ENCODE results near the gene SLC25A21.

SLC25A21 gene

DNA sequence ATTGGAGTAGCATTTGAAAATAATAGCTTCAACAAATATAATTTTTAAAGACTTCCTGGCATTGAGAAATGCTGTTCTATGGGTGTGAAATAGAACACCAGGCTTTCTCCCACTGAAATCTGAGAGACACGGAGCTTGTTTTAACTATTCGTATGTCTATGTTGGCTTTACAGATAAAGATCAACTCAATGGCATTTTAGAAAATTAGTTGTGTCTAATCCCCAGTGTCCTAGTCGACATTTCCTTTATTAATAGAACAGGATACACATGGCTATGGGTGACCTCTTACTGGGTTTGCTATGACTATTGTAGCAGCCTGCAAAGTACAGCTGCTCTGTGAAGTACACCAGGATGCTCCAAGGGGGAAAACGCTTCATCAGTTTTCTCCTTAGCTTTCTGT, 159.3 kb downstream of the SLC25A21 start:
- DNase-seq (ENCODE audit: low read depth), result no peak
- no peak overlapping the region for H3K4me3 ChIP-seq (ENCODE audit: low read depth, low read length)
- TF ChIP-seq, protein P1, sequence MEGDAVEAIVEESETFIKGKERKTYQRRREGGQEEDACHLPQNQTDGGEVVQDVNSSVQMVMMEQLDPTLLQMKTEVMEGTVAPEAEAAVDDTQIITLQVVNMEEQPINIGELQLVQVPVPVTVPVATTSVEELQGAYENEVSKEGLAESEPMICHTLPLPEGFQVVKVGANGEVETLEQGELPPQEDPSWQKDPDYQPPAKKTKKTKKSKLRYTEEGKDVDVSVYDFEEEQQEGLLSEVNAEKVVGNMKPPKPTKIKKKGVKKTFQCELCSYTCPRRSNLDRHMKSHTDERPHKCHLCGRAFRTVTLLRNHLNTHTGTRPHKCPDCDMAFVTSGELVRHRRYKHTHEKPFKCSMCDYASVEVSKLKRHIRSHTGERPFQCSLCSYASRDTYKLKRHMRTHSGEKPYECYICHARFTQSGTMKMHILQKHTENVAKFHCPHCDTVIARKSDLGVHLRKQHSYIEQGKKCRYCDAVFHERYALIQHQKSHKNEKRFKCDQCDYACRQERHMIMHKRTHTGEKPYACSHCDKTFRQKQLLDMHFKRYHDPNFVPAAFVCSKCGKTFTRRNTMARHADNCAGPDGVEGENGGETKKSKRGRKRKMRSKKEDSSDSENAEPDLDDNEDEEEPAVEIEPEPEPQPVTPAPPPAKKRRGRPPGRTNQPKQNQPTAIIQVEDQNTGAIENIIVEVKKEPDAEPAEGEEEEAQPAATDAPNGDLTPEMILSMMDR (IDR thresholded peaks at IDR 0.05; ENCODE audit: low read depth, low read length, missing control alignments), result no peak

DNA sequence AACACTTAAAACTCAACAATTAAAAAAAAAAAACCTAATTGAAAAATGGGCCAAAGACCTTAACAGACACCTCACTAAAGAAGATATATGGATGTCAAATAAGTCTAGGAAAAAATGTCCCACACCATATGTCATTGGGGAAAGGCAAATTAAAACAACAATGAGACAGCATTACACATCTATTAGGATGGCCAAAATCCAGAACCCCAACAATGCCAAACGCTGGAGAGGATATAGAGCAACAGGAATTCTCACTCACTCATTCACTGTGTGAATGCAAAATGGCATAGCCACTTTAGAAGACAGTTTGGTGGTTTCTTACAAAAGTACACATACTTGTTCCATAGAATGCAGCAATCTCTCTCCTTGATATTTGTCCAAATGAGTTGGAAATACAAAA, 173.7 kb downstream of the SLC25A21 start:
- TF ChIP-seq, protein P1 (IDR thresholded peaks at IDR 0.05; ENCODE audit: low read depth, low read length, missing control alignments), result no peak
- no peak for DNase-seq (ENCODE audit: low read depth)
- no peak overlapping the region for H3K4me3 ChIP-seq (ENCODE audit: low read depth, low read length)

DNA sequence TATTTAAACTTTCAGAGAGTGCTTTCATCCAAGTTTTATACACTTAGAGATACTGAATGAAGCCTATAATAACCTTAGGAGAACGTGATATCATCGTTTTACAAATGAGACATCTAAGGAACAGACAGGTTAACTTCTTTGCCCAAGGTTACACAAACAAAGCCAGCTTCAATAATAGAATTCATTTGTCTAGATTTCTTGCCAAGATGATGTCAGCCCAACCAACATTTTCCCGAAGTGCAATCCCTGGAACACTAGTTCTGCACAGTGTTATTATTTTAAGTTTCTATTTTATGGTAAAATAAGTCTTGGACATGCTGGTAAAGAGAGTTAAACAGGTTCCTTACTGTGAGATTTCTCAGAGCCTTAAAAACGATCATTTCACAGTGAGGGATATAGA, 174.6 kb downstream of the SLC25A21 start:
- no peak overlapping the region for H3K4me3 ChIP-seq (ENCODE audit: low read depth, low read length)
- TF ChIP-seq, protein P1 (IDR thresholded peaks at IDR 0.05; ENCODE audit: low read depth, low read length, missing control alignments), result no peak
- no peak for DNase-seq (ENCODE audit: low read depth)

DNA sequence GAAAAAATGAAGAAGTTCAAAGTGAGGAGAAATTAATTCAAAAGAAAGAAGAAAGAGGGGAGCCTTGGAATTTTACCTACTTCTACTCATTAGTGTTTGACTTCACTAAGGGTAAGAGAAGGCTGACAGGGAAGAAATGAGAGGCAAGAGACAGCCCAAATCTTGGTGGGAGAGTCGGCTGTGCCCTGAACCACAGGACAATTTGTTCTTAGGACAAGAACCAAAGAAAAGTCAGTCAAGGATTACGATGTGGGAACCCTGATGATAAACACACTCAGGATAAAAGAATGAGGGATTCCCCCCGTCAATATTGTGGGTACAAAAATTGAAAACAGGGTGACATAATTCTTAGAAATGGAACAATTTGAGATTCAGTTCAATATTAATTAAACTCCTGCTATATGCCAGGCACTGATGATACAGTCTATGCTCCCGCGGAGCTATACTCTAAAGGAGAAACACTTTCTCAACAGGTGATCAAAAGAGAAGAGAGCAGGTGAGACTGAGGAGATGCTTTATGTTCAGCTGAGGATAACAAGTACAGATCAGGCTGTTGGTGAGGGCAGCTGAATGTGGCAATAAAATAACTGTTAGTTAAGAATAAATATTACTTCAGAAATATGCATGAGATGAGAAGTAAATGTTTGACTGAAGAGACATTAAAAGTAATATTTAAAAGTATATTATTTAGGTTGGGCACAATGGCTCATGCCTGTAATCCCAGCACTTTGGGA, 175.4 kb downstream of the SLC25A21 start:
- TF ChIP-seq, protein P1 (IDR thresholded peaks at IDR 0.05; ENCODE audit: low read depth, low read length, missing control alignments), result no peak
- no peak overlapping the region for H3K4me3 ChIP-seq (ENCODE audit: low read depth, low read length)
- no peak for DNase-seq (ENCODE audit: low read depth)

DNA sequence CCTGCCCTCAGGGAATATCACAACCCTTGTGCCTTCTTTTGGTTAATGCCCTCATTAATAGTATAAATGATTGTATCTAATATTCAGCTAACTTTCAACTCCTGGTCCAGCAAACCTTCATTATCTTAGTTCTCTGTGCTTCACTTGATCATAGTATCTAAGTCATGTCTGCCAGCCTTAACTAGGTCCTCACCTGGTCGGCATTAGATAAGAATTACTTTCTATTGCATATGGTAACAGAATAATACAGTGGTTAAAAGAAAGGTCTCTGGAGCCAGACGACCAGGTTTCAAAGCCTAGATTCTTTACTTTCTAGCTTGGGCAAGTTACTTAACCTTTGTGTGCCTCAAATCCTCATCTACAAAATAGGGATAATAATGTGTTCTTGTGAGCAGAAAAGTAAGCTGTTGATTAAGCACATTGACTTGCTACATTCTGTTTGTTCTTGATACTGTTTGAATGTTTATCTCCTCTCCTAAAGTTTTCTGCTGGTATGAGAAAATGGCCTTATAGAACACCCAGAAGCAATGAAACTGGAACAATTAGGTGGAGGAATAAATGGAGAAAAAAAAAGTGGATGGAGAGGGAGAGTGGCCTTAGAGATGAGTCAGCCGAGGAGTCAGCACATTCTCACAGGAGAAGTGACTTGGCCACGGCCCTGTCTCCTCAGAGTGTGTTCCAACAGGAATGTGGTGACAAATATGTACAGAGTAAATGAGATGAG, 176.1 kb downstream of the SLC25A21 start:
- H3K4me3 ChIP-seq (ENCODE audit: low read depth, low read length), result no peak overlapping the region
- TF ChIP-seq, protein P1 (IDR thresholded peaks at IDR 0.05; ENCODE audit: low read depth, low read length, missing control alignments), result no peak
- DNase-seq (ENCODE audit: low read depth), result no peak

DNA sequence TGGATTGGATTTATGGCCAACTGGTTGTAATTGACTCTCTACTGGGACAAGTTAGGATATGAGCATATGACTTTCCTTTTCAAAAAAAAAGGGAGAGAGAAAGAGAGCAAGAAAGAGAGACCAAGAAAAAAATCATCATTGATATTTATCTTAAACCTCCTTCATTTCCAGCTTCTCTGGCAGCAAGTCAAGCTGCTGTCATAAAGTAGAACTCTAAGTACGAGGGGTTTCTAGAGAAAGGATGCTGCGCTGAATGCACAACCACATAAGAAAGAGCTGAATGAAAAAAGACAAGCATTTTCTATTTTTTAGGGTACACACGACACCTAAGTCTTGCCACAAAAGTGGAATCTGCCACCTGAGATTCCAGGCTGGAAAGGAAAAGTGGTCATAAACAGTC, 182.6 kb downstream of the SLC25A21 start:
- TF ChIP-seq, protein P1 (IDR thresholded peaks at IDR 0.05; ENCODE audit: low read depth, low read length, missing control alignments), result no peak
- no peak for DNase-seq (ENCODE audit: low read depth)

More for the DNA sequence above, 182.6 kb downstream of the SLC25A21 start:
- H3K4me3 ChIP-seq (ENCODE audit: low read depth, low read length), result no peak overlapping the region

Measured in GM12864 (cell line).